SK-N-DZ (cell line): Measurements from ENCODE around the gene PLA2G3.

Source experiments
- DNase-seq: peaks from one replicate; pipeline ENCODE4 v3.0.0-alpha.2; 2015; ENCODE audit warnings: low spot score
- small RNA-seq, 2 experiments: library from RNA; depleted of rRNA; stranded (forward); fragments of <200 nt; gene quantifications; one replicate each; pipeline ENCODE3, GENCODE V24; 2014

The PLA2G3 gene

GRCh38 chr22:31088233-31088986, 51.9 kb downstream of the PLA2G3 start:
- no peak for DNase-seq

GRCh38 chr22:31087744-31088215, 52.5 kb downstream of the PLA2G3 start:
- DNase-seq, result no peak

- DNase-seq, result no peak
Observed at GRCh38 chr22:31086703-31087330, 53.5 kb downstream of the PLA2G3 start.

GRCh38 chr22:31085928-31086327, 54.4 kb downstream of the PLA2G3 start:
- no peak for DNase-seq

- DNase-seq, result no peak
Observed at GRCh38 chr22:31085493-31085824, 54.8 kb downstream of the PLA2G3 start.

- no peak for DNase-seq
Observed at GRCh38 chr22:31084811-31085492, 55.4 kb downstream of the PLA2G3 start.

Small RNAs within 50 kb of the gene (small RNA-seq; reads per million reads assigned to genes)
- gene MIR3928, result 0.34 to 0.44 reads per million in 2 experiments
